HepG2 (cell line): ENCODE measurements around the gene SLU7. TPM values are rescaled to one million over a fixed set of nuclear protein-coding genes. Genes with fewer than 3 reads are reported as not detected.

Experiments used
- ATAC-seq: fragments of 200-7000 bp; cut with Tn5 transposase; 3 replicates; pipeline ENCODE4 v1.9.1; 2020; ENCODE audit warnings: mild to moderate bottlenecking, moderate library complexity
- BruUV-seq: library from RNA; stranded (reverse); fragments of 400-500 nt; replicated peaks from 2 replicates; lab custom pipeline; 2021; lab: Mats Ljungman, UMichigan
- CTCF ChIA-PET: fragments of 300-600 bp; formaldehyde crosslinking; extraction: SDS; loops from one replicate; lab custom pipeline; 2021; ENCODE audit warnings: low total read pairs, inconsistent platforms, low intra/inter-chr PET ratio; lab: Yijun Ruan, JAX
- POLR2A ChIA-PET: fragments of 350-600 bp; sonication (Branson Sonifier 250); formaldehyde crosslinking; loops from one replicate; lab custom pipeline; 2020; ENCODE audit warnings: antibody characterized with exemption, inconsistent platforms; lab: Yijun Ruan, JAX
- DNase-seq: peaks from one replicate; pipeline ENCODE4 v3.0.0-alpha.2; 2015; ENCODE audit warnings: low spot score
- FAIRE-seq: peaks from 3 replicates; lab custom pipeline; 2011; peaks lifted over from hg19 to GRCh38; lab: Jason Lieb, UNC
- H2AFZ ChIP-seq: one replicate; pipeline ENCODE4 v1.6.1; 2011; ENCODE audit warnings: low read length, inconsistent platforms
- H3K27ac ChIP-seq: fragments of 300-600 bp; 3 replicates; pipeline ENCODE4 v1.8.0; 2011; ENCODE audit warnings: mixed run types, mild to moderate bottlenecking, mixed read lengths, low read length, inconsistent platforms; ENCODE audit not compliant: insufficient read depth; ENCODE audit errors: extremely low read length
- H3K27me3 ChIP-seq, 2 experiments: fragments of 200-600 bp in 1 of 2; 2 replicates in 1 of 2; 3 replicates in 1 of 2; pipeline versions ENCODE4 v1.6.0 to v1.8.0; 2011; ENCODE audit warnings: low read length in 2 of 2, mild to moderate bottlenecking in 2 of 2, moderate library complexity in 2 of 2, inconsistent platforms in 1 of 2; ENCODE audit not compliant: insufficient read depth in 2 of 2, control insufficient read depth in 1 of 2
- H3K36me3 ChIP-seq, 2 experiments: fragments of 200-600 bp in 1 of 2; replicated peaks in 1 of 2; 2 replicates in 1 of 2; 3 replicates in 1 of 2; pipeline versions ENCODE4 v1.5.1 to v1.8.0; 2011; ENCODE audit warnings: low read length in 2 of 2, inconsistent platforms in 1 of 2; ENCODE audit not compliant: insufficient read depth in 2 of 2, control insufficient read depth in 1 of 2
- H3K4me1 ChIP-seq: 2 replicates; pipeline ENCODE4 v1.5.1; 2012; ENCODE audit warnings: low read length, inconsistent platforms; ENCODE audit not compliant: insufficient read depth
- H3K4me2 ChIP-seq: 2 replicates; pipeline ENCODE4 v1.6.0; 2011; ENCODE audit warnings: low read depth, low read length, inconsistent platforms
- H3K4me3 ChIP-seq, 3 experiments: fragments of 200-600 bp in 1 of 3; sonication (generic), shearing (Covaris generic) in 1 of 3; replicated peaks in 1 of 3; 2 replicates each; pipeline ENCODE4 v1.5.1; 2011 to 2016; ENCODE audit warnings: low read length in 3 of 3, inconsistent platforms in 2 of 3, low read depth in 2 of 3, mild to moderate bottlenecking in 2 of 3, control low read depth in 1 of 3, mixed read lengths in 1 of 3; ENCODE audit not compliant: insufficient read depth in 1 of 3
- H3K79me2 ChIP-seq: one replicate; pipeline ENCODE4 v1.6.1; 2011; ENCODE audit warnings: low read length, inconsistent platforms; ENCODE audit not compliant: insufficient read depth
- H3K9ac ChIP-seq: 2 replicates; pipeline ENCODE4 v1.6.0; 2011; ENCODE audit warnings: mild to moderate bottlenecking, low read depth, low read length, inconsistent platforms; ENCODE audit not compliant: insufficient read depth
- H3K9me3 ChIP-seq: 2 replicates; pipeline ENCODE4 v1.5.1; 2012; ENCODE audit warnings: mild to moderate bottlenecking, low read length
- H4K20me1 ChIP-seq: 2 replicates; pipeline ENCODE4 v1.6.0; 2011; ENCODE audit warnings: inconsistent platforms, mild to moderate bottlenecking, low read length, moderate library complexity; ENCODE audit not compliant: insufficient read depth
- CHCHD3 ChIP-seq: sonication (generic); formaldehyde crosslinking; IDR thresholded peaks from 2 replicates; pipeline ENCODE4 v1.8.0; 2022; ENCODE audit warnings: mild to moderate bottlenecking, missing genetic modification reagents, moderate library complexity
- KDM1A ChIP-seq: IDR thresholded peaks from 2 replicates; pipeline ENCODE4 v1.6.1; 2016; ENCODE audit warnings: missing compliant biosample characterization
- KLF9 ChIP-seq: IDR thresholded peaks from 2 replicates; pipeline ENCODE4 v1.6.1; 2016; ENCODE audit warnings: low read depth
- ZNF180 ChIP-seq: sonication (generic); formaldehyde crosslinking; IDR thresholded peaks from 2 replicates; pipeline ENCODE4 v1.4.0; 2020; ENCODE audit warnings: low read depth, missing genetic modification reagents, borderline replicate concordance
- ZNF354B ChIP-seq: sonication (generic); formaldehyde crosslinking; IDR thresholded peaks from 2 replicates; pipeline ENCODE4 v1.8.0; 2022; ENCODE audit warnings: mild to moderate bottlenecking, missing genetic modification reagents
- WGBS: methylation state at CpG from one replicate; pipeline ENCODE4 v1.1.6; 2017; ENCODE audit warnings: low lambda C conversion rate; 5-methylcytosine and 5-hydroxymethylcytosine counted together
- in situ Hi-C: cut with HindIII; loops from 2 replicates; pipeline ENCODE4 v1.10.0; 2017; ENCODE audit warnings: low pct_unique_long_range_greater_than_20kb; ENCODE audit not compliant: extremely low pct_ligation_motif_present
- intact Hi-C: fragments of 100-400 bp; cut with micrococcal nuclease; formaldehyde crosslinking; loops from one replicate; pipeline ENCODE4 v1.10.0; 2022; ENCODE audit not compliant: unreplicated experiment
- polyA plus RNA-seq, 8 experiments: library from polyadenylated mRNA; depleted of rRNA in 3 of 8; stranded (reverse) in 7 of 8; unstranded in 1 of 8; fragments of >200 nt; fragmentation: Illumina TruSeq in 4 of 8; extraction: Trizol in 4 of 8; gene quantifications; 2 replicates each; pipeline versions ENCODE4 v1.2.1 to v1.2.3, GENCODE V29; 2011 to 2016; ENCODE audit warnings: low read depth in 4 of 8, missing spikeins in 1 of 8, mixed read lengths in 1 of 8; ENCODE audit not compliant: insufficient read depth in 1 of 8
- total RNA-seq, 5 experiments: library from RNA; depleted of rRNA; stranded (reverse); fragments of >200 nt; fragmentation: Illumina TruSeq; extraction: Trizol; gene quantifications; 2 replicates each; pipeline ENCODE4 v1.2.3, GENCODE V29; 2016; ENCODE audit warnings: low read depth in 1 of 5
- TF ChIP-seq, protein P1 (sequence below): sonication (generic); formaldehyde crosslinking; IDR thresholded peaks from 2 replicates; pipeline ENCODE4 v1.4.0; 2020; ENCODE audit warnings: mild to moderate bottlenecking, missing genetic modification reagents
- TF ChIP-seq, protein P2 (sequence below): sonication (generic); formaldehyde crosslinking; IDR thresholded peaks from 2 replicates; pipeline ENCODE4 v1.4.0; 2020; ENCODE audit warnings: mild to moderate bottlenecking, missing genetic modification reagents
- TF ChIP-seq, protein P3 (sequence below): sonication (generic); formaldehyde crosslinking; IDR thresholded peaks from 2 replicates; pipeline ENCODE4 v1.4.0; 2020; ENCODE audit warnings: missing genetic modification reagents

SLU7 gene
- total and polyA plus RNA-seq, 2 of the 13 experiments (the other 11 are each of a cell fraction or from before 2014, with no cell fraction given): 24.0 to 39.2 TPM

DNA sequence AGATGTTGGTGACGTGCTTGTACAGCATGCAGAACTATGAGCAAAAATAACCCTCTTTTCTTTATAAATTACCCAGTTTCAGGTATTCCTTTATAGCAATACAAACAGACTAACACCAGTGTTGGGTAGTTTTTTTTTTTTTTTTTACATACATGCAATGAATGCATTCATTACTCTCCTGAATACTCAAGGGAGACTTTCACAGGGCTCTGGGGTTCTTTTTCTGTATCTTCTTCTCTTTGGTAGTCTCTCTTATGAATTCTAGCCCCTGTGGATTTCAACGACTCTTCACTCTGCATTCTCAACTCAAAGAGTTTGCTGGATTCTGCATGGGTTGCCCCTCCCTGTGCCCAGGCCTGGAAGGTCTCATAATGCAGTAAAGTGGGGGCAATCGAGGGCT, 30.6 kb upstream of the SLU7 start:
- no peak for FAIRE-seq
- H3K27ac ChIP-seq: no peak overlapping the region
- no peak for DNase-seq
- no peak overlapping the region for H2AFZ ChIP-seq
- POLR2A ChIA-PET: no interaction called here
- no TSS peak for BruUV-seq
- H3K4me1 ChIP-seq: peaks cover 7% of the 10 kb centered on the region
- no peak for ATAC-seq
- no peaks in the 10 kb centered on the region for H3K9me3 ChIP-seq
- 25% methylated on average over 3 of the region's 3 CpGs for WGBS
- H3K4me3 ChIP-seq: no peak overlapping the region
- no peaks in the 10 kb centered on the region for H3K79me2 ChIP-seq
- H4K20me1 ChIP-seq: no peaks in the 10 kb centered on the region
- CTCF ChIA-PET: no interaction called here
- peaks cover 0 to 8% of the 10 kb centered on the region in 2 experiments; a peak in 3 of 5 replicates for H3K27me3 ChIP-seq
- intact Hi-C loops (no loop called here), in situ Hi-C loops (no loop called here)
- H3K4me2 ChIP-seq: no peak overlapping the region
- no peaks in the 10 kb centered on the region for H3K36me3 ChIP-seq
- no peak overlapping the region for H3K9ac ChIP-seq
- TF ChIP-seq, protein P1, sequence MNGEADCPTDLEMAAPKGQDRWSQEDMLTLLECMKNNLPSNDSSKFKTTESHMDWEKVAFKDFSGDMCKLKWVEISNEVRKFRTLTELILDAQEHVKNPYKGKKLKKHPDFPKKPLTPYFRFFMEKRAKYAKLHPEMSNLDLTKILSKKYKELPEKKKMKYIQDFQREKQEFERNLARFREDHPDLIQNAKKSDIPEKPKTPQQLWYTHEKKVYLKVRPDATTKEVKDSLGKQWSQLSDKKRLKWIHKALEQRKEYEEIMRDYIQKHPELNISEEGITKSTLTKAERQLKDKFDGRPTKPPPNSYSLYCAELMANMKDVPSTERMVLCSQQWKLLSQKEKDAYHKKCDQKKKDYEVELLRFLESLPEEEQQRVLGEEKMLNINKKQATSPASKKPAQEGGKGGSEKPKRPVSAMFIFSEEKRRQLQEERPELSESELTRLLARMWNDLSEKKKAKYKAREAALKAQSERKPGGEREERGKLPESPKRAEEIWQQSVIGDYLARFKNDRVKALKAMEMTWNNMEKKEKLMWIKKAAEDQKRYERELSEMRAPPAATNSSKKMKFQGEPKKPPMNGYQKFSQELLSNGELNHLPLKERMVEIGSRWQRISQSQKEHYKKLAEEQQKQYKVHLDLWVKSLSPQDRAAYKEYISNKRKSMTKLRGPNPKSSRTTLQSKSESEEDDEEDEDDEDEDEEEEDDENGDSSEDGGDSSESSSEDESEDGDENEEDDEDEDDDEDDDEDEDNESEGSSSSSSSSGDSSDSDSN: no peak
- TF ChIP-seq ZNF354B (CRISPR knock-in tag): no peak
- no peak for TF ChIP-seq CHCHD3 (CRISPR knock-in tag)
- no peak for TF ChIP-seq ZNF180 (CRISPR knock-in tag)
- TF ChIP-seq KLF9: no peak
- TF ChIP-seq, protein P2, sequence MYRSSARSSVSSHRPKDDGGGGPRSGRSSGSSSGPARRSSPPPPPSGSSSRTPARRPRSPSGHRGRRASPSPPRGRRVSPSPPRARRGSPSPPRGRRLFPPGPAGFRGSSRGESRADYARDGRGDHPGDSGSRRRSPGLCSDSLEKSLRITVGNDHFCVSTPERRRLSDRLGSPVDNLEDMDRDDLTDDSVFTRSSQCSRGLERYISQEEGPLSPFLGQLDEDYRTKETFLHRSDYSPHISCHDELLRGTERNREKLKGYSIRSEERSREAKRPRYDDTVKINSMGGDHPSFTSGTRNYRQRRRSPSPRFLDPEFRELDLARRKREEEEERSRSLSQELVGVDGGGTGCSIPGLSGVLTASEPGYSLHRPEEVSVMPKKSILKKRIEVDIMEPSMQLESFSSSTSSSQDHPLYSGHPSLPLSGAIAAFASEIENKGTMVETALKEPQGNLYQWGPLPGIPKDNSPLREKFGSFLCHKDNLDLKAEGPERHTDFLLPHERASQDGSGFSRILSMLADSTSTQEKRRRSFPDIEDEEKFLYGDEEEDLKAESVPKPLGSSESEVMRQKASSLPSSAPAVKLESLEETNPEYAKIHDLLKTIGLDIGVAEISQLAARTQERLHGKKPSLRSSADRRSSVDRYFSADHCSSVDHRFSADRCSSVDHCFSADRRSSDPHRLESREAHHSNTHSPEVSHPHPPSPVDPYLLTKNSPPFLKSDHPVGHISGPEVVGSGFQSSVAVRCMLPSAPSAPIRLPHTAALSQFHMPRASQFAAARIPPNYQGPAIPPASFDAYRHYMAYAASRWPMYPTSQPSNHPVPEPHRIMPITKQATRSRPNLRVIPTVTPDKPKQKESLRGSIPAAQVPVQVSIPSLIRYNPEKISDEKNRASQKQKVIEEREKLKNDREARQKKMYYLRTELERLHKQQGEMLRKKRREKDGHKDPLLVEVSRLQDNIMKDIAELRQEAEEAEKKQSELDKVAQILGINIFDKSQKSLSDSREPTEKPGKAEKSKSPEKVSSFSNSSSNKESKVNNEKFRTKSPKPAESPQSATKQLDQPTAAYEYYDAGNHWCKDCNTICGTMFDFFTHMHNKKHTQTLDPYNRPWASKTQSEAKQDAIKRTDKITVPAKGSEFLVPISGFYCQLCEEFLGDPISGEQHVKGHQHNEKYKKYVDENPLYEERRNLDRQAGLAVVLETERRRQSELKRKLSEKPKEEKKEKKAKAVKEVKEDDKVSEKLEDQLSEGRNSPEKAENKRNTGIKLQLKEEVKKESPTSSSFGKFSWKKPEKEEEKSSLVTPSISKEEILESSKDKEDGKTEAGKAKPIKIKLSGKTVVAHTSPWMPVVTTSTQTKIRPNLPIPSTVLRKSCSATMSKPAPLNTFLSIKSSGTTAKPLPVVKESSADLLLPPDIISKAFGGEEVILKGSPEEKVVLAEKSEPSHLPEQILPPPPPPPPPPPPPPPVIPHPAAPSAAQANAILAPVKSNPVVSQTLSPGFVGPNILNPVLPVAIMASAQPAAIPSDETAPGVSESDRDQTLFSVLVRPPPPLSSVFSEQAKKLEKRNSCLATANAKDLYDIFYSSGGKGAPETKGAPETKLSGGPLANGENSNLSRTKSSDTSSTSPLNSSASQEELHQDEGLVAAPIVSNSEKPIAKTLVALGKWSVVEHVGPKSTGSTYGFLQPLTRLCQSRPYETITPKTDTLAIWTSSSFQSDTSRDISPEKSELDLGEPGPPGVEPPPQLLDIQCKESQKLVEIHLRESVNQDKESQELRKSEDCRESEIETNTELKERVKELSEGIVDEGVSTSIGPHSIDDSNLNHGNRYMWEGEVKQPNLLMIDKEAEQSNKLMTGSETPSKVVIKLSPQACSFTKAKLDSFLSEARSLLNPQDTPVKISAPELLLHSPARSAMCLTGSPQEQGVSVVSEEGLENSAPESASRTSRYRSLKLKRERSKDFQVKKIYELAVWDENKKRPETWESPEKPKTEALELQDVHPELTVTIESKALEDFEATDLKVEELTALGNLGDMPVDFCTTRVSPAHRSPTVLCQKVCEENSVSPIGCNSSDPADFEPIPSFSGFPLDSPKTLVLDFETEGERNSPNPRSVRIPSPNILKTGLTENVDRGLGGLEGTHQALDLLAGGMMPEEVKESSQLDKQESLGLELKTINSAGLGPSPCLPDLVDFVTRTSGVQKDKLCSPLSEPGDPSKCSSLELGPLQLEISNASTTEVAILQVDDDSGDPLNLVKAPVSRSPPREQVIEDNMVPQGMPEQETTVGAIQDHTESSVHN: no peak
- TF ChIP-seq, protein P3, sequence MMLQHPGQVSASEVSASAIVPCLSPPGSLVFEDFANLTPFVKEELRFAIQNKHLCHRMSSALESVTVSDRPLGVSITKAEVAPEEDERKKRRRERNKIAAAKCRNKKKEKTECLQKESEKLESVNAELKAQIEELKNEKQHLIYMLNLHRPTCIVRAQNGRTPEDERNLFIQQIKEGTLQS (CRISPR knock-in tag): no peak
- no peak for TF ChIP-seq KDM1A (CRISPR knock-in tag)
- TF ChIP-seq, all 625 proteins: peak for 0
